GM12873 (cell line): ENCODE data around the gene SELL.

ENCODE experiments used
- CTCF ChIP-seq: IDR thresholded peaks from 2 replicates; pipeline ENCODE4 v1.5.1; 2012; ENCODE audit warnings: low read depth, mild to moderate bottlenecking, moderate library complexity, low read length, control low read depth; ENCODE audit not compliant: insufficient read depth; ENCODE audit errors: missing control alignments

SELL gene

GRCh38 chr1:169699707-169700106 lies 11.7 kb downstream of the SELL start:
- TF ChIP-seq CTCF, result no peak

- TF ChIP-seq CTCF, result no peak
Observed at GRCh38 chr1:169698976-169699375, 12.4 kb downstream of the SELL start.

DNA sequence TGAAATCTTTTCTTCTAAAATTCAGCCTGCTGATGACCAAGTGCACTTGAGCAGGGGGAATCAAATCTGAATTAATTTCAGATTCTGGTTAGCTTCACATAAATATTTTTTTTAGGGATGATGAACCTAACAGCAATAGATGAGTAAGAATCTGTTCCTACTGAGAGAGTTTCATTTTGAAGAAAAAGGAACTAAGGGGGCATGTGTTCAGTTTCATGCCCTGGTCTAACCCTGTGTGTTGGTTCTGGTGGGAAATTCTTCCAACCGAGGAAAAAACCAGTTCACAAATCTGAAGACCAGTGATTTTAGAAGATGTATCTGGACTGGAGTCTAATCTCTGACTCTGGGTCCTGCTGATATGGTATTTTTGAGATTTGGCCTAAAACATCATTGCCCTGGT lies 13.7 kb downstream of the SELL start:
- no peak for TF ChIP-seq CTCF

- TF ChIP-seq CTCF, result no peak
Observed at GRCh38 chr1:169696273-169697100, 14.9 kb downstream of the SELL start.

DNA sequence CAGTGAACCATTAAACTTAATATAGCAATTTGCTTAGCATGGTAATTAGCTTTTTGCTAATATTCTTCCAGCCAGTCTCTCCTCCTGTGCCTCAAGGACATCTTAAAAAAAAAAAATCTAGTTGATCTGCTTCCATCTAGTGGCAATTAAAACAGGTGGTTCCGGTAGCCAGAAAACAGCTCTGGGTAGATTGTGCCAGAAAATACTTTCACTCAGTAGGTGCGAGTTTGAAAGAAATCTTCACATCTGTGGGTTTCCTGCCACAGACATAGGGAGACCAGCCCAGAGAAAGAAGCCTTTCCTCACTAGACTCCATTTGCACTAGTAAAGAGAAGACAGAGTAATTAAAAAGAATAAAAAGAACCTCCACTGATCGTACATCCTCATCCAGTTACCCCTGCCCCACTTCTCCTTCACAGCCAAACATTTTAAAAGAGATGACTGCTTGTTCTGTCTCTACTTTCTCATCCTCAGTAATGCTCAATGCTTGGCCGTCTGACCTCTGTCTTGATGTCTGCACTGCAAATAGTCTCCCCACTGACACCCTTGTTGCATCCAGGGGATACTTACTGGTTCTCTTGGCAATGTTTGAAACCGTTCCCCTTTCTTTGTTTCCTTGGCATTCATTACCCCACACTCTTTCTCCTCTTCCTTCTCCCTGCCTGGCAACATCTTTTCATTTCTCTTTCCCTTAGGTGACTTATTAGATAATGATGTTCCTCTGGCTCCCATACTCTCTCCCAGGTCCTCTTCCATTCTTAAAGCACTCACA lies 16.9 kb downstream of the SELL start:
- peak; percentile 13 for TF ChIP-seq CTCF

GRCh38 chr1:169692756-169693460 lies 18.5 kb downstream of the SELL start:
- TF ChIP-seq CTCF, result no peak

DNA sequence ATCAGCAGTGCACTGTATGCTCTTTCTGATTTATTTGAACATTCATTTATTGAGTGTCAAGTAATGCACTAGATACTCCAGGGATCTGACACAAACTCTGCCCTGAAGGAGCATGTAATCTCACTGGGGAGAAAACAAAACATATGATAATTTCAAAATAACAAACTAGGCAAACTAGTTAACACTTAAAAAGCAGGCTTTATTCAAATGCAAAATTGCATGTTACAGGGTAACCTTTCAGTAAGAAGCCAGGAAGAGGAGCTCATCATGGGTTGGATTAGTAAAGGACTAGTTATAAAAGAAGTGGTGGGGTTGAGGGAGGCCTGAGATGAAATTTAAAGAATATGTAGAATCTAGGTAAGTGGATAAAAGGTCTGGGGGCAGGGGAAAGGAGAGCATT lies 20.9 kb downstream of the SELL start:
- no peak for TF ChIP-seq CTCF
